K562 (cell line): ENCODE data around the gene MCC. TPM values are rescaled to one million over a fixed set of nuclear protein-coding genes. Genes with fewer than 3 reads are reported as not detected.
A peak's percentile ranks its signal among the peaks of the same experiment; 100 is the strongest.

Source experiments
- ATAC-seq: fragments of 200-7000 bp; cut with Tn5 transposase; 3 replicates; pipeline ENCODE4 v1.9.1; 2020; ENCODE audit warnings: moderate library complexity
- BruUV-seq: library from RNA; stranded (reverse); fragments of 400-500 nt; replicated peaks from 2 replicates; lab custom pipeline; 2021; lab: Mats Ljungman, UMichigan
- CTCF ChIA-PET: fragments of 300-600 bp; formaldehyde crosslinking; extraction: SDS; loops from one replicate; lab custom pipeline; 2021; ENCODE audit warnings: low intra/inter-chr PET ratio; lab: Yijun Ruan, JAX
- POLR2A ChIA-PET: fragments of 300-600, 350-650 bp; sonication (Branson Sonifier 250); formaldehyde crosslinking; extraction: SDS; loops from one replicate; lab custom pipeline; 2021; ENCODE audit warnings: antibody characterized with exemption, inconsistent platforms; lab: Yijun Ruan, JAX
- DNase-seq, 4 experiments: peaks; one replicate each; pipeline versions ENCODE4 v3.0.0 to v3.0.0-alpha.2; 2011 to 2018; ENCODE audit warnings: low spot score in 3 of 4, mixed read lengths in 3 of 4; ENCODE audit errors: extremely low read depth in 1 of 4
- FAIRE-seq: peaks from 2 replicates; lab custom pipeline; 2011; peaks lifted over from hg19 to GRCh38; lab: Jason Lieb, UNC
- H2AFZ ChIP-seq: 2 replicates; pipeline ENCODE4 v1.6.0; 2011; ENCODE audit warnings: low read depth, low read length, control low read depth, inconsistent platforms
- H3K27ac ChIP-seq: fragments of 200-600 bp; 3 replicates; pipeline ENCODE4 v1.8.0; 2011; ENCODE audit warnings: low read depth, mild to moderate bottlenecking, control low read depth, inconsistent platforms, low read length, moderate library complexity, mixed read lengths; ENCODE audit errors: extremely low read depth
- H3K27me3 ChIP-seq, 2 experiments: fragments of 300-600 bp in 1 of 2; 2 replicates in 1 of 2; 3 replicates in 1 of 2; pipeline versions ENCODE4 v1.6.0 to v1.8.0; 2011; ENCODE audit warnings: inconsistent platforms in 2 of 2, low read length in 2 of 2, mild to moderate bottlenecking in 1 of 2, mixed read lengths in 1 of 2, moderate library complexity in 1 of 2; ENCODE audit not compliant: control insufficient read depth in 2 of 2, insufficient read depth in 2 of 2
- H3K36me3 ChIP-seq: fragments of 300-600 bp; 3 replicates; pipeline ENCODE4 v1.8.0; 2011; ENCODE audit warnings: mild to moderate bottlenecking, low read length, inconsistent platforms; ENCODE audit not compliant: control insufficient read depth, insufficient read depth
- H3K4me1 ChIP-seq, 2 experiments: fragments of 200-600 bp in 1 of 2; replicated peaks in 1 of 2; 2 replicates in 1 of 2; 3 replicates in 1 of 2; pipeline versions ENCODE4 v1.5.1 to v1.8.0; 2011; ENCODE audit warnings: inconsistent platforms in 2 of 2, low read length in 2 of 2, mild to moderate bottlenecking in 1 of 2, mixed read lengths in 1 of 2, moderate library complexity in 1 of 2; ENCODE audit not compliant: control insufficient read depth in 2 of 2, insufficient read depth in 2 of 2
- H3K4me2 ChIP-seq: 2 replicates; pipeline ENCODE4 v1.6.1; 2011; ENCODE audit warnings: low read length, control low read depth, inconsistent platforms, mixed read lengths; ENCODE audit not compliant: insufficient read depth
- H3K4me3 ChIP-seq: fragments of 200-600 bp; sonication (generic), shearing (Covaris generic); 2 replicates; pipeline ENCODE4 v1.5.1; 2016; ENCODE audit warnings: control low read depth, inconsistent platforms
- H3K79me2 ChIP-seq: fragments of 200-600 bp; 3 replicates; pipeline ENCODE4 v1.8.0; 2011; ENCODE audit warnings: low read length, inconsistent platforms; ENCODE audit not compliant: control insufficient read depth, insufficient read depth
- H3K9ac ChIP-seq, 2 experiments: 2 replicates each; pipeline versions ENCODE4 v1.6.0 to v1.6.1; 2011; ENCODE audit warnings: low read depth in 2 of 2, low read length in 2 of 2, control low read depth in 1 of 2, inconsistent platforms in 1 of 2, mild to moderate bottlenecking in 1 of 2, mixed read lengths in 1 of 2; ENCODE audit not compliant: insufficient read depth in 1 of 2
- H3K9me1 ChIP-seq: one replicate; pipeline ENCODE4 v1.6.0; 2011; ENCODE audit warnings: inconsistent platforms, mild to moderate bottlenecking, low read length, moderate library complexity; ENCODE audit not compliant: control insufficient read depth, insufficient read depth
- H3K9me3 ChIP-seq: replicated peaks from 2 replicates; pipeline ENCODE4 v1.5.1; 2011; ENCODE audit warnings: low read depth, low read length, inconsistent platforms; ENCODE audit not compliant: control insufficient read depth, insufficient read depth
- H4K20me1 ChIP-seq: replicated peaks from 2 replicates; pipeline ENCODE4 v1.6.1; 2011; ENCODE audit warnings: low read length, inconsistent platforms, mixed read lengths; ENCODE audit not compliant: control insufficient read depth, insufficient read depth
- BMI1 ChIP-seq: fragments of 150-350 bp; IDR thresholded peaks from 2 replicates; pipeline ENCODE4 v1.6.1; 2014; ENCODE audit warnings: low read length
- MXI1 ChIP-seq: IDR thresholded peaks from 2 replicates; pipeline ENCODE4 v1.6.1; 2011; ENCODE audit warnings: low read depth, mild to moderate bottlenecking, improper control_type of control experiment, low read length
- RCOR1 ChIP-seq, 2 experiments: IDR thresholded peaks; 2 replicates each; pipeline ENCODE4 v1.6.1; 2012; ENCODE audit warnings: low read depth in 2 of 2, low read length in 2 of 2, borderline replicate concordance in 1 of 2, improper control_type of control experiment in 1 of 2
- ZNF407 ChIP-seq: fragments of 450-650 bp; IDR thresholded peaks from 2 replicates; pipeline ENCODE4 v1.6.1; 2016; ENCODE audit warnings: low read depth
- ZNF639 ChIP-seq, 2 experiments: fragments of 200-800 bp in 1 of 2; sonication (Bioruptor generic) in 1 of 2; sonication (generic) in 1 of 2; formaldehyde crosslinking in 1 of 2; IDR thresholded peaks in 1 of 2; conservative IDR thresholded peaks in 1 of 2; 2 replicates each; pipeline versions ENCODE4 v1.5.0 to v1.6.1; 2016 to 2020; ENCODE audit warnings: missing compliant biosample characterization in 1 of 2, missing genetic modification characterization in 1 of 2, missing genetic modification reagents in 1 of 2
- WGBS: fragments of 100-300 bp; shearing (Covaris generic); methylation state at CpG from one replicate; pipeline ENCODE4 v1.1.6; 2016; ENCODE audit warnings: low coverage, mixed read lengths; ENCODE audit not compliant: insufficient coverage; ENCODE audit errors: missing lambda C conversion rate; 5-methylcytosine and 5-hydroxymethylcytosine counted together
- in situ Hi-C: fragments of 300-500 bp; cut with MboI; formaldehyde crosslinking; loops from 4 replicates; pipeline ENCODE4 v1.15.0; 2018; ENCODE audit warnings: inconsistent platforms, mixed read lengths
- intact Hi-C: fragments of 100-400 bp; cut with micrococcal nuclease; formaldehyde crosslinking; loops from 2 replicates; pipeline ENCODE4 v1.14.2; 2022
- polyA plus RNA-seq, 8 experiments: library from polyadenylated mRNA; depleted of rRNA in 4 of 8; stranded (reverse) in 5 of 8; unstranded in 3 of 8; fragments of >200 nt; fragmentation: Nextera tagmentation in 2 of 8; fragmentation: Illumina TruSeq in 1 of 8; extraction: Ambion mirVana in 2 of 8; extraction: Trizol in 1 of 8; gene quantifications; 2 replicates each; pipeline versions ENCODE4 v1.2.1 to v1.2.3, GENCODE V29; 2011 to 2014; ENCODE audit warnings: inconsistent platforms in 1 of 8, missing spikeins in 1 of 8
- total RNA-seq, 7 experiments: library from RNA; depleted of rRNA in 6 of 7; stranded (reverse); fragments of >200 nt in 6 of 7; fragmentation: Illumina TruSeq in 2 of 7; extraction: Trizol in 2 of 7; gene quantifications; 2 replicates each; pipeline versions ENCODE4 v1.2.1 to v1.2.3, GENCODE V29; 2011 to 2021; ENCODE audit warnings: low replicate concordance in 1 of 7

Gene MCC
- total and polyA plus RNA-seq, 9 of the 15 experiments (the other 6 are each of a cell fraction or from before 2014, with no cell fraction given): 0.04 to 0.24 (median 0.06) TPM; not detected in 1

GRCh38 chr5:113425909-113426308 lies 62.3 kb downstream of the MCC start:
- Histone ChIP-seq H3K4me1 (no peaks in the 10 kb centered on the region), H4K20me1 (no peaks in the 10 kb centered on the region), H3K9me1 (no peaks in the 10 kb centered on the region), H3K9ac (peak overlapping the region in 1 of 2 experiments; percentile 30; a peak in 1 of 4 replicates), H3K4me3 (no peak overlapping the region), H3K4me2 (no peak overlapping the region), H3K36me3 (no peaks in the 10 kb centered on the region), H2AFZ (no peak overlapping the region), H3K9me3 (no peaks in the 10 kb centered on the region), H3K27me3 (peaks cover 0 to 5% of the 10 kb centered on the region in 2 experiments; a peak in 4 of 5 replicates), H3K27ac (no peak overlapping the region), H3K79me2 (no peaks in the 10 kb centered on the region)
- WGBS: 2% methylated on average over 3 of the region's 3 CpGs
- intact Hi-C loops (no loop called here), in situ Hi-C loops (no loop called here)
- ChIA-PET POLR2A (no interaction called here), CTCF (no interaction called here)
- ATAC-seq (no peak), DNase-seq (no peak), FAIRE-seq (no peak)
- no peak for TF ChIP-seq ZNF639 (CRISPR knock-in tag; conservative IDR thresholded peaks at IDR 0.05 in 1 of 2, IDR thresholded peaks at IDR 0.05 in 1 of 2)
- no peak for TF ChIP-seq MXI1
- TF ChIP-seq ZNF407: no peak
- TF ChIP-seq BMI1: no peak
- TF ChIP-seq RCOR1 (IDR thresholded peaks at IDR 0.05; ENCODE audit: borderline replicate concordance in 1 of 2, low read depth in 2 of 2, low read length in 2 of 2): no peak
- no TSS peak for BruUV-seq
